HCT116 (cell line): ENCODE results near the gene IQCM. TPM values are rescaled to one million over a fixed set of nuclear protein-coding genes. Genes with fewer than 3 reads are reported as not detected.

ENCODE experiments used
- ATAC-seq: fragments of 200-7000 bp; cut with Tn5 transposase; 2 replicates; pipeline ENCODE4 v1.9.1; 2020; ENCODE audit warnings: mild to moderate bottlenecking, moderate library complexity
- BruUV-seq: library from RNA; stranded (reverse); fragments of 400-500 nt; replicated peaks from 2 replicates; lab custom pipeline; 2021; lab: Mats Ljungman, UMichigan
- CTCF ChIA-PET: fragments of 300-600 bp; sonication (Branson Sonifier 250); formaldehyde crosslinking; loops from one replicate; lab custom pipeline; 2021; ENCODE audit warnings: antibody characterized with exemption; lab: Charles Lee
- POLR2A ChIA-PET: fragments of 300-600, 350-600 bp; sonication (Branson Sonifier 250); formaldehyde crosslinking; loops from one replicate; lab custom pipeline; 2021; ENCODE audit warnings: antibody characterized with exemption; lab: Charles Lee
- RAD21 ChIA-PET, 2 experiments: fragments of 300-600 bp; sonication (Branson Sonifier 250); formaldehyde crosslinking; loops; one replicate each; lab custom pipeline; 2023; ENCODE audit warnings: low total read pairs in 2 of 2; ENCODE audit not compliant: uncharacterized antibody in 2 of 2, unreplicated experiment in 2 of 2, low non-redundant PET in 1 of 2; lab: Charles Lee
- DNase-seq: peaks from one replicate; pipeline ENCODE4 v3.0.0-alpha.2; 2010; ENCODE audit warnings: low read depth, low spot score
- H2AFZ ChIP-seq: fragments of 200-600 bp; shearing (Covaris generic), sonication (generic); 2 replicates; pipeline ENCODE4 v1.6.1; 2017; ENCODE audit warnings: low read depth, mixed run types, mixed read lengths, antibody characterized with exemption, low read length; ENCODE audit not compliant: poor library complexity, severe bottlenecking
- H3K27ac ChIP-seq: 2 replicates; pipeline ENCODE4 v1.5.1; 2012; ENCODE audit warnings: low read depth, low read length
- H3K27me3 ChIP-seq: fragments of 200-600 bp; sonication (generic); 2 replicates; pipeline ENCODE4 v1.6.1; 2016; ENCODE audit warnings: mixed run types, low read length, mixed read lengths; ENCODE audit not compliant: insufficient read depth
- H3K36me3 ChIP-seq, 2 experiments: fragments of 200-500 bp in 1 of 2; fragments of 200-600 bp in 1 of 2; sonication (Bioruptor generic) in 1 of 2; sonication (generic) in 1 of 2; 2 replicates each; pipeline versions ENCODE4 v1.5.1 to v1.6.1; 2014 to 2016; ENCODE audit warnings: low read length in 2 of 2, inconsistent platforms in 1 of 2, mixed read lengths in 1 of 2, mixed run types in 1 of 2; ENCODE audit not compliant: insufficient read depth in 2 of 2, control insufficient read depth in 1 of 2
- H3K4me1 ChIP-seq, 2 experiments: fragments of 200-600 bp in 1 of 2; sonication (generic) in 1 of 2; 2 replicates each; pipeline versions ENCODE4 v1.5.1 to v1.6.1; 2012 to 2017; ENCODE audit warnings: low read length in 2 of 2, inconsistent platforms in 1 of 2, mild to moderate bottlenecking in 1 of 2, mixed read lengths in 1 of 2, mixed run types in 1 of 2, moderate library complexity in 1 of 2; ENCODE audit not compliant: insufficient read depth in 2 of 2, control insufficient read depth in 1 of 2
- H3K4me2 ChIP-seq: fragments of 200-600 bp; sonication (generic); 2 replicates; pipeline ENCODE4 v1.6.1; 2017; ENCODE audit warnings: mixed run types, low read length, mixed read lengths
- H3K4me3 ChIP-seq, 2 experiments: fragments of 200-600 bp in 1 of 2; sonication (generic) in 1 of 2; replicated peaks in 1 of 2; 2 replicates each; pipeline ENCODE4 v1.5.1; 2011 to 2016; ENCODE audit warnings: low read length in 2 of 2, control low read depth in 1 of 2, low read depth in 1 of 2, mild to moderate bottlenecking in 1 of 2, mixed read lengths in 1 of 2, mixed run types in 1 of 2
- H3K79me2 ChIP-seq: fragments of 200-600 bp; sonication (generic); 2 replicates; pipeline ENCODE4 v1.6.1; 2017; ENCODE audit warnings: mild to moderate bottlenecking, mixed run types, low read length, moderate library complexity, mixed read lengths; ENCODE audit not compliant: insufficient read depth
- H3K9ac ChIP-seq: fragments of 200-600 bp; sonication (generic); 2 replicates; pipeline ENCODE4 v1.6.1; 2016; ENCODE audit warnings: low read length, mixed read lengths
- H3K9me2 ChIP-seq: fragments of 200-600 bp; sonication (generic), shearing (Covaris generic); 2 replicates; pipeline ENCODE4 v1.6.1; 2017; ENCODE audit warnings: mixed run types, mild to moderate bottlenecking, moderate library complexity; ENCODE audit not compliant: insufficient read depth
- H3K9me3 ChIP-seq, 2 experiments: fragments of 200-500 bp in 1 of 2; fragments of 200-600 bp in 1 of 2; sonication (Bioruptor generic) in 1 of 2; sonication (generic) in 1 of 2; 2 replicates each; pipeline ENCODE4 v1.6.1; 2014 to 2017; ENCODE audit warnings: low read length in 2 of 2, mixed read lengths in 2 of 2, inconsistent platforms in 1 of 2, low read depth in 1 of 2, mild to moderate bottlenecking in 1 of 2, mixed run types in 1 of 2, moderate library complexity in 1 of 2; ENCODE audit not compliant: control insufficient read depth in 1 of 2, insufficient read depth in 1 of 2
- H4K20me1 ChIP-seq: fragments of 200-600 bp; sonication (generic), shearing (Covaris generic); 2 replicates; pipeline ENCODE4 v1.6.1; 2017; ENCODE audit warnings: mixed run types, mild to moderate bottlenecking, moderate library complexity; ENCODE audit not compliant: insufficient read depth
- CBX3 ChIP-seq: IDR thresholded peaks from 2 replicates; pipeline ENCODE4 v1.6.1; 2012; ENCODE audit warnings: low read depth
- CEBPB ChIP-seq: IDR thresholded peaks from 2 replicates; pipeline ENCODE4 v1.6.1; 2012; ENCODE audit warnings: low read depth
- EGR1 ChIP-seq: IDR thresholded peaks from 2 replicates; pipeline ENCODE4 v1.6.1; 2012; ENCODE audit warnings: low read depth
- ELF1 ChIP-seq: IDR thresholded peaks from 2 replicates; pipeline ENCODE4 v1.6.1; 2012; ENCODE audit warnings: low read depth, borderline replicate concordance
- EZH2 ChIP-seq: fragments of 200-600 bp; sonication (generic); IDR thresholded peaks from 2 replicates; pipeline ENCODE4 v1.6.1; 2017; ENCODE audit warnings: antibody characterized with exemption, mixed run types
- EZH2phosphoT487 ChIP-seq: fragments of 200-600 bp; IDR thresholded peaks from 2 replicates; pipeline ENCODE4 v1.6.1; 2018; ENCODE audit warnings: antibody characterized with exemption, borderline replicate concordance
- JUND ChIP-seq: IDR thresholded peaks from 2 replicates; pipeline ENCODE4 v1.6.1; 2012
- MAX ChIP-seq: IDR thresholded peaks from 2 replicates; pipeline ENCODE4 v1.6.1; 2012
- POLR2A ChIP-seq: IDR thresholded peaks from 2 replicates; pipeline ENCODE4 v1.7.0; 2011; ENCODE audit warnings: borderline replicate concordance; ENCODE audit not compliant: insufficient read depth, insufficient read length; ENCODE audit errors: extremely low read depth
- RAD21 ChIP-seq: IDR thresholded peaks from 2 replicates; pipeline ENCODE4 v1.6.1; 2012; ENCODE audit warnings: low read depth, mild to moderate bottlenecking
- REST ChIP-seq: IDR thresholded peaks from 2 replicates; pipeline ENCODE4 v1.6.1; 2012; ENCODE audit warnings: low read depth
- SP1 ChIP-seq: IDR thresholded peaks from 2 replicates; pipeline ENCODE4 v1.6.1; 2012; ENCODE audit warnings: low read depth
- SRF ChIP-seq: IDR thresholded peaks from 2 replicates; pipeline ENCODE4 v1.6.1; 2012; ENCODE audit warnings: low read depth
- TCF7L2 ChIP-seq: IDR thresholded peaks from 2 replicates; pipeline ENCODE4 v1.7.0; 2011; ENCODE audit warnings: borderline replicate concordance, inconsistent platforms; ENCODE audit not compliant: insufficient read depth, insufficient read length; ENCODE audit errors: extremely low read depth
- YY1 ChIP-seq: IDR thresholded peaks from 2 replicates; pipeline ENCODE4 v1.6.1; 2011; ENCODE audit warnings: low read length, low read depth, moderate library complexity, mild to moderate bottlenecking; ENCODE audit not compliant: insufficient replicate concordance; ENCODE audit errors: extremely low read depth
- ZFX ChIP-seq: fragments of 450-650 bp; IDR thresholded peaks from 2 replicates; pipeline ENCODE4 v1.6.1; 2017
- ZNF274 ChIP-seq: fragments of 200-500 bp; sonication (Bioruptor generic); IDR thresholded peaks from 2 replicates; pipeline ENCODE4 v1.6.1; 2014; ENCODE audit warnings: mild to moderate bottlenecking, low read depth, low read length, inconsistent platforms
- intact Hi-C: fragments of 100-400 bp; cut with micrococcal nuclease; formaldehyde crosslinking; loops from 2 replicates; pipeline ENCODE4 v1.10.0; 2022
- total RNA-seq: library from RNA; stranded (reverse); gene quantifications from one replicate; pipeline ENCODE4 v1.2.1, GENCODE V29; 2021; ENCODE audit not compliant: unreplicated experiment
- TF ChIP-seq, protein P1 (sequence below), 3 experiments: fragments of 200-600 bp in 1 of 3; sonication (generic) in 1 of 3; IDR thresholded peaks in 2 of 3; conservative IDR thresholded peaks in 1 of 3; 2 replicates each; pipeline ENCODE4 v1.5.1; 2012 to 2017; ENCODE audit warnings: low read depth in 2 of 3, low read length in 2 of 3, antibody characterized with exemption in 1 of 3, borderline replicate concordance in 1 of 3, control low read depth in 1 of 3, mild to moderate bottlenecking in 1 of 3, mixed read lengths in 1 of 3, mixed run types in 1 of 3, moderate library complexity in 1 of 3; ENCODE audit not compliant: insufficient read depth in 1 of 3

IQCM gene
- total RNA-seq, 1 experiment from 2014 or later = 0.20 TPM

DNA sequence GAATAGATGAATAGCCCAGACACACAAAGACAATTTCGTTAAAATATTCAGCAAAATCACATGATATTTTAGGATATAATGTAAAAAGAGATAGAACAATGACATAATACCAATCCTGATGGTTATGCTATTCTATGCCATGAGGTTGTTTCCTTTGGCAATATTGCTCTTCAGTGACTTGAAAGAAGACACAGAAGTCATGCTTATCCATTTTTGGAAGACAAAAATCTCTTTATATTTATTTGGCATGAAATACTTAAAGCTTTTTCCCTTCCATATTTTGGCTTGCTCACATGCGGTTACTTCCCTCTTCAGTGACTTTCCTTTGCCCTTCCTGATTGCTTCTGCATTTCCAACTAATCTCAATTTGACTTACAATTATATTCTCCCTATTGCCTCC is 314.8 kb downstream of the IQCM start:
- H3K36me3 ChIP-seq = no peaks in the 10 kb centered on the region
- H3K9ac ChIP-seq = no peak overlapping the region
- no peak for TF ChIP-seq EZH2phosphoT487
- TF ChIP-seq EGR1 = no peak
- TF ChIP-seq SRF = no peak
- TF ChIP-seq MAX = no peak
- TF ChIP-seq, protein P1, sequence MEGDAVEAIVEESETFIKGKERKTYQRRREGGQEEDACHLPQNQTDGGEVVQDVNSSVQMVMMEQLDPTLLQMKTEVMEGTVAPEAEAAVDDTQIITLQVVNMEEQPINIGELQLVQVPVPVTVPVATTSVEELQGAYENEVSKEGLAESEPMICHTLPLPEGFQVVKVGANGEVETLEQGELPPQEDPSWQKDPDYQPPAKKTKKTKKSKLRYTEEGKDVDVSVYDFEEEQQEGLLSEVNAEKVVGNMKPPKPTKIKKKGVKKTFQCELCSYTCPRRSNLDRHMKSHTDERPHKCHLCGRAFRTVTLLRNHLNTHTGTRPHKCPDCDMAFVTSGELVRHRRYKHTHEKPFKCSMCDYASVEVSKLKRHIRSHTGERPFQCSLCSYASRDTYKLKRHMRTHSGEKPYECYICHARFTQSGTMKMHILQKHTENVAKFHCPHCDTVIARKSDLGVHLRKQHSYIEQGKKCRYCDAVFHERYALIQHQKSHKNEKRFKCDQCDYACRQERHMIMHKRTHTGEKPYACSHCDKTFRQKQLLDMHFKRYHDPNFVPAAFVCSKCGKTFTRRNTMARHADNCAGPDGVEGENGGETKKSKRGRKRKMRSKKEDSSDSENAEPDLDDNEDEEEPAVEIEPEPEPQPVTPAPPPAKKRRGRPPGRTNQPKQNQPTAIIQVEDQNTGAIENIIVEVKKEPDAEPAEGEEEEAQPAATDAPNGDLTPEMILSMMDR (IDR thresholded peaks at IDR 0.05 in 2 of 3, conservative IDR thresholded peaks at IDR 0.05 in 1 of 3; ENCODE audit: borderline replicate concordance in 1 of 3, insufficient read depth in 1 of 3, low read depth in 2 of 3, low read length in 2 of 3) = no peak
- TF ChIP-seq JUND = no peak
- no peak for TF ChIP-seq ZNF274
- no peak for TF ChIP-seq TCF7L2
- no peak for TF ChIP-seq ELF1
- no peak for TF ChIP-seq EZH2
- TF ChIP-seq CBX3 = no peak
- TF ChIP-seq POLR2A = no peak
- no peak for TF ChIP-seq RAD21
- no peak for TF ChIP-seq YY1
- no peak for TF ChIP-seq REST
- TF ChIP-seq ZFX = no peak
- no peak for TF ChIP-seq SP1
- no peak for TF ChIP-seq CEBPB
- no peak overlapping the region for H3K4me2 ChIP-seq
- no peak for DNase-seq
- CTCF ChIA-PET = no interaction called here
- RAD21 ChIA-PET = no interaction called here
- POLR2A ChIA-PET = no interaction called here
- H3K4me3 ChIP-seq = no peak overlapping the region
- no peaks in the 10 kb centered on the region for H3K4me1 ChIP-seq
- no peaks in the 10 kb centered on the region for H3K9me3 ChIP-seq
- no peaks in the 10 kb centered on the region for H3K27me3 ChIP-seq
- H3K27ac ChIP-seq = no peak overlapping the region
- no peak overlapping the region for H2AFZ ChIP-seq
- no TSS peak for BruUV-seq
- ATAC-seq = no peak
- H3K9me2 ChIP-seq = no peaks in the 10 kb centered on the region
- no peaks in the 10 kb centered on the region for H4K20me1 ChIP-seq
- no peaks in the 10 kb centered on the region for H3K79me2 ChIP-seq
- intact Hi-C loops = no loop called here
